SH-SY5Y (cell line): Measurements from ENCODE around the gene SORCS3.

Source experiments
- GATA2 ChIP-seq: IDR thresholded peaks from 2 replicates; pipeline ENCODE4 v1.6.1; 2011; ENCODE audit warnings: mild to moderate bottlenecking, low read depth, low read length
- GATA3 ChIP-seq: IDR thresholded peaks from 2 replicates; pipeline ENCODE4 v1.6.1; 2011; ENCODE audit warnings: low read depth, mild to moderate bottlenecking, low read length, moderate library complexity

GRCh38 chr10:104925232-104925851 lies 284.3 kb downstream of the SORCS3 start:
- no peak for TF ChIP-seq GATA2
- TF ChIP-seq GATA3, result no peak
